ENCODE data around the gene FUT1.

DNA sequence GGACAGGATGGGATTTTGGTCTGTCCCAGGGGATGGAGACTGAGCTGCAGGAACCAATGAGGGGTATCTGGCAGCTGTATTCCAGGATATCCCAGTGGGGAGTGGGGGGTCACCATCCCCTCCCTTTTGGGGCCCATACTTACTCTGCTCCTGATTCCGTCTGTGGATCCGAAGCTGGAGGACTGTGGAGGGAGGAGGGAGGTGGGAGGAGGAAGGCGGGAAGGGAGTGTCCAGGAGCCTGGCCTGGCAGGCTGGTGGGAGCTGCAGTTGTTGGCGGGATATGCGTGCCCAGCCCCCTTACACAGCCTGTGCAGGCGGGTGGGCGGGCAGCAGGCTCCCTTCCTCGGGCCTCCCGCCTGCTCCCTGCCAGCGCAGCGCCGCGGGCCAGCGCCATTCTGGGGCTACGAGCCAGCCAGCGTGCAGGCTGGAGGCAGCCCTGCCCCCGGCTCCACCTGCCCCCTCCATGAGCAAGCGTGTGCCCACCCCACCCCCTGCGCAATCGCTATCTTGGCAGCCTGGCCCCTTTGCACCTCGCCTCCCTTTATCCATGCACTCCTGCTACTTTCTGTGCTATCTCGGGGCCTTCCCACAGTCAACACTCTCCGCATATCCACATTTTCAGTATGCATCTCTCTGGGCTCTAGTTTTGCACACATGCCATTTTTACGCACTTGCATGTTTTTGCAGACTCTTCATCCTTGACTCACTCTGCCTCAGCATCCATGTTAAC lies 35.7 kb downstream of the FUT1 start:
- TF ChIP-seq POLR2A (conservative IDR thresholded peaks at IDR 0.05) (no peak), TCF7L2 (IDR thresholded peaks at IDR 0.05; ENCODE audit: low read depth, low read length) (no peak), TARDBP (IDR thresholded peaks at IDR 0.05) (no peak), U2AF2 (optimal IDR thresholded peaks at IDR 0.05; ENCODE audit: low read depth, low read length) (no peak), ZBTB17 (CRISPR knock-in tag; IDR thresholded peaks at IDR 0.05) (no peak), CBX5 (IDR thresholded peaks at IDR 0.05; ENCODE audit: borderline replicate concordance, low read depth) (no peak)
- TF ChIP-seq, protein P1, sequence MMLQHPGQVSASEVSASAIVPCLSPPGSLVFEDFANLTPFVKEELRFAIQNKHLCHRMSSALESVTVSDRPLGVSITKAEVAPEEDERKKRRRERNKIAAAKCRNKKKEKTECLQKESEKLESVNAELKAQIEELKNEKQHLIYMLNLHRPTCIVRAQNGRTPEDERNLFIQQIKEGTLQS (IDR thresholded peaks at IDR 0.05), result no peak
- TF ChIP-seq, protein P1 (CRISPR knock-in tag; conservative IDR thresholded peaks at IDR 0.05), result no peak
- TF ChIP-seq, protein P2, sequence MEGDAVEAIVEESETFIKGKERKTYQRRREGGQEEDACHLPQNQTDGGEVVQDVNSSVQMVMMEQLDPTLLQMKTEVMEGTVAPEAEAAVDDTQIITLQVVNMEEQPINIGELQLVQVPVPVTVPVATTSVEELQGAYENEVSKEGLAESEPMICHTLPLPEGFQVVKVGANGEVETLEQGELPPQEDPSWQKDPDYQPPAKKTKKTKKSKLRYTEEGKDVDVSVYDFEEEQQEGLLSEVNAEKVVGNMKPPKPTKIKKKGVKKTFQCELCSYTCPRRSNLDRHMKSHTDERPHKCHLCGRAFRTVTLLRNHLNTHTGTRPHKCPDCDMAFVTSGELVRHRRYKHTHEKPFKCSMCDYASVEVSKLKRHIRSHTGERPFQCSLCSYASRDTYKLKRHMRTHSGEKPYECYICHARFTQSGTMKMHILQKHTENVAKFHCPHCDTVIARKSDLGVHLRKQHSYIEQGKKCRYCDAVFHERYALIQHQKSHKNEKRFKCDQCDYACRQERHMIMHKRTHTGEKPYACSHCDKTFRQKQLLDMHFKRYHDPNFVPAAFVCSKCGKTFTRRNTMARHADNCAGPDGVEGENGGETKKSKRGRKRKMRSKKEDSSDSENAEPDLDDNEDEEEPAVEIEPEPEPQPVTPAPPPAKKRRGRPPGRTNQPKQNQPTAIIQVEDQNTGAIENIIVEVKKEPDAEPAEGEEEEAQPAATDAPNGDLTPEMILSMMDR (IDR thresholded peaks at IDR 0.05 in 2 of 3, conservative IDR thresholded peaks at IDR 0.05 in 1 of 3; ENCODE audit: insufficient read depth in 2 of 3, low read depth in 1 of 3, low read length in 3 of 3), result no peak

Data from K562 (cell line).